A549 (cell line): ENCODE measurements around the gene ZNRF2. TPM values are rescaled to one million over a fixed set of nuclear protein-coding genes. Genes with fewer than 3 reads are reported as not detected.

Experiments used
- ATAC-seq, 2 experiments: fragments of 200-7000 bp in 1 of 2; fragments of >200 bp in 1 of 2; cut with Nextera tagmentation in 1 of 2; cut with Tn5 transposase in 1 of 2; 3 replicates each; pipeline versions ENCODE4 v1.8.0 to v1.9.1; 2018 to 2020; ENCODE audit warnings: mild to moderate bottlenecking in 1 of 2, moderate library complexity in 1 of 2
- CTCF ChIA-PET: fragments of 300-600 bp; sonication (Branson Sonifier 250); formaldehyde crosslinking; extraction: SDS; loops from one replicate; lab custom pipeline; 2021; ENCODE audit warnings: antibody characterized with exemption, inconsistent platforms; lab: Yijun Ruan, JAX
- POLR2A ChIA-PET: fragments of 350-600 bp; formaldehyde crosslinking; extraction: SDS; loops from one replicate; lab custom pipeline; 2021; ENCODE audit warnings: antibody characterized with exemption, inconsistent platforms; lab: Yijun Ruan, JAX
- DNase-seq, 2 experiments: peaks; one replicate each; pipeline versions ENCODE4 v3.0.0 to v3.0.0-alpha.2; 2011 to 2016; ENCODE audit warnings: low read depth in 1 of 2, low spot score in 1 of 2
- FAIRE-seq: peaks from 2 replicates; lab custom pipeline; 2011; peaks lifted over from hg19 to GRCh38; lab: Jason Lieb, UNC
- H3K27ac ChIP-seq, 2 experiments: fragments of >200 bp; sonication (Bioruptor Twin); formaldehyde crosslinking; 3 replicates each; pipeline ENCODE4 v1.5.1; 2016 to 2017
- H3K4me1 ChIP-seq: fragments of >200 bp; sonication (Bioruptor Twin); formaldehyde crosslinking; 3 replicates; pipeline ENCODE4 v1.6.1; 2016
- H3K4me2 ChIP-seq: fragments of >200 bp; sonication (Bioruptor Twin); formaldehyde crosslinking; 3 replicates; pipeline ENCODE4 v1.6.1; 2016
- H3K4me3 ChIP-seq: fragments of >200 bp; sonication (Bioruptor Twin); formaldehyde crosslinking; 3 replicates; pipeline ENCODE4 v1.5.1; 2016
- H3K9me3 ChIP-seq: fragments of >200 bp; sonication (Bioruptor Twin); formaldehyde crosslinking; 3 replicates; pipeline ENCODE4 v1.6.1; 2016
- CEBPB ChIP-seq, 2 experiments: fragments of >200 bp in 1 of 2; sonication (Bioruptor Twin) in 1 of 2; formaldehyde crosslinking in 1 of 2; IDR thresholded peaks; 2 replicates each; pipeline ENCODE4 v1.6.1; 2012 to 2016
- CHD2 ChIP-seq: fragments of 150-350 bp; IDR thresholded peaks from 2 replicates; pipeline ENCODE4 v1.6.1; 2014; ENCODE audit warnings: low read length; ENCODE audit not compliant: partially characterized antibody
- EHF ChIP-seq: fragments of 250-450 bp; sonication (Bioruptor Pico); IDR thresholded peaks from 2 replicates; pipeline ENCODE4 v1.5.0; 2020; ENCODE audit warnings: mild to moderate bottlenecking
- EHMT2 ChIP-seq: fragments of 200-600 bp; sonication (generic); IDR thresholded peaks from 2 replicates; pipeline ENCODE4 v1.6.1; 2016; ENCODE audit warnings: antibody characterized with exemption, low read depth, mild to moderate bottlenecking, moderate library complexity
- EP300 ChIP-seq, 2 experiments: fragments of >200 bp; sonication (Bioruptor Twin); formaldehyde crosslinking; IDR thresholded peaks; 2 replicates in 1 of 2; 3 replicates in 1 of 2; pipeline ENCODE4 v1.6.1; 2016 to 2017
- FOSL2 ChIP-seq, 2 experiments: fragments of 450-650 bp in 1 of 2; fragments of >200 bp in 1 of 2; sonication (Bioruptor Twin) in 1 of 2; formaldehyde crosslinking; IDR thresholded peaks; 2 replicates each; pipeline versions ENCODE4 v1.5.0 to v1.6.1; 2016 to 2020; ENCODE audit warnings: mild to moderate bottlenecking in 1 of 2, moderate library complexity in 1 of 2
- FOXS1 ChIP-seq: fragments of 250-450 bp; sonication (Bioruptor Pico); IDR thresholded peaks from 2 replicates; pipeline ENCODE4 v1.5.0; 2020; ENCODE audit warnings: mild to moderate bottlenecking, moderate library complexity
- GATA3 ChIP-seq: IDR thresholded peaks from 2 replicates; pipeline ENCODE4 v1.6.1; 2012; ENCODE audit warnings: borderline replicate concordance
- HDAC2 ChIP-seq: fragments of 200-600 bp; sonication (generic); IDR thresholded peaks from 2 replicates; pipeline ENCODE4 v1.6.1; 2016
- HEYL ChIP-seq: fragments of 250-450 bp; sonication (Bioruptor Pico); IDR thresholded peaks from 2 replicates; pipeline ENCODE4 v1.8.0; 2021; ENCODE audit warnings: mild to moderate bottlenecking, moderate library complexity
- HOXB13 ChIP-seq: fragments of 250-450 bp; sonication (Bioruptor Pico); IDR thresholded peaks from 2 replicates; pipeline ENCODE4 v1.5.0; 2020; ENCODE audit warnings: low read depth, mild to moderate bottlenecking, moderate library complexity
- JUNB ChIP-seq: fragments of >200 bp; sonication (Bioruptor Twin); formaldehyde crosslinking; IDR thresholded peaks from 2 replicates; pipeline ENCODE4 v1.6.1; 2016
- KDM5A ChIP-seq: fragments of 200-600 bp; sonication (generic); IDR thresholded peaks from 2 replicates; pipeline ENCODE4 v1.6.1; 2016; ENCODE audit warnings: antibody characterized with exemption, mild to moderate bottlenecking
- MYC ChIP-seq: IDR thresholded peaks from 2 replicates; pipeline ENCODE4 v1.6.1; 2012; ENCODE audit warnings: mild to moderate bottlenecking, inconsistent platforms, low read length, improper control_type of control experiment, borderline replicate concordance
- NR3C1 ChIP-seq: fragments of >200 bp; sonication (Bioruptor Twin); formaldehyde crosslinking; IDR thresholded peaks from 3 replicates; pipeline ENCODE4 v1.6.1; 2017
- PBX3 ChIP-seq: IDR thresholded peaks from 2 replicates; pipeline ENCODE4 v1.6.1; 2012
- POLR2A ChIP-seq: IDR thresholded peaks from 2 replicates; pipeline ENCODE4 v1.6.1; 2012; ENCODE audit warnings: mild to moderate bottlenecking, low read length
- POLR2AphosphoS2 ChIP-seq: conservative IDR thresholded peaks from 2 replicates; pipeline ENCODE4 v1.6.1; 2012; ENCODE audit warnings: low read length, improper control_type of control experiment, inconsistent platforms
- RAD21 ChIP-seq, 2 experiments: fragments of >200 bp in 1 of 2; sonication (Bioruptor Twin) in 1 of 2; formaldehyde crosslinking in 1 of 2; IDR thresholded peaks in 1 of 2; conservative IDR thresholded peaks in 1 of 2; 2 replicates in 1 of 2; 3 replicates in 1 of 2; pipeline ENCODE4 v1.6.1; 2012 to 2018; ENCODE audit warnings: inconsistent platforms in 1 of 2
- RARB ChIP-seq: fragments of 250-450 bp; sonication (Bioruptor Pico); IDR thresholded peaks from 2 replicates; pipeline ENCODE4 v1.8.0; 2021; ENCODE audit warnings: mild to moderate bottlenecking, moderate library complexity
- RCOR1 ChIP-seq: fragments of 150-350 bp; IDR thresholded peaks from 2 replicates; pipeline ENCODE4 v1.6.1; 2014; ENCODE audit warnings: antibody characterized with exemption, low read length, low read depth
- RFX5 ChIP-seq: fragments of 450-650 bp; IDR thresholded peaks from 2 replicates; pipeline ENCODE4 v1.7.1; 2014; ENCODE audit warnings: antibody characterized with exemption, mild to moderate bottlenecking, moderate library complexity
- RNF2 ChIP-seq: fragments of 200-600 bp; sonication (generic); IDR thresholded peaks from 2 replicates; pipeline ENCODE4 v1.6.1; 2016; ENCODE audit warnings: low read depth, mild to moderate bottlenecking, antibody characterized with exemption, moderate library complexity, borderline replicate concordance
- ZFP36 ChIP-seq: fragments of 450-650 bp; IDR thresholded peaks from 2 replicates; pipeline ENCODE4 v1.6.1; 2014; ENCODE audit warnings: borderline replicate concordance; ENCODE audit not compliant: partially characterized antibody
- ZNF302 ChIP-seq: fragments of 250-450 bp; sonication (Bioruptor Pico); IDR thresholded peaks from 2 replicates; pipeline ENCODE4 v1.9.0; 2021; ENCODE audit warnings: inconsistent platforms, mild to moderate bottlenecking, moderate library complexity
- ZSCAN20 ChIP-seq: fragments of 250-450 bp; sonication (Bioruptor Pico); IDR thresholded peaks from 2 replicates; pipeline ENCODE4 v1.8.0; 2022; ENCODE audit warnings: mild to moderate bottlenecking, moderate library complexity
- WGBS: methylation state at CpG from one replicate; pipeline ENCODE4 v1.1.6; 2017; ENCODE audit errors: missing lambda C conversion rate; 5-methylcytosine and 5-hydroxymethylcytosine counted together
- polyA plus RNA-seq, 4 experiments: library from polyadenylated mRNA; depleted of rRNA in 3 of 4; stranded (reverse); fragments of >200 nt; fragmentation: RNase III in 1 of 4; extraction: RNeasy Plus Mini Kit Qiagen cat#74134 plus additional on column Dnase treatment in 1 of 4; gene quantifications; 2 replicates in 3 of 4; 3 replicates in 1 of 4; pipeline ENCODE4 v1.2.3, GENCODE V29; 2011 to 2017

ZNRF2 gene
- polyA plus RNA-seq, 2 of the 4 experiments (the other 2 are of a cell fraction) = 5.9 to 11.4 TPM

GRCh38 chr7:30278849-30279652, 5.3 kb upstream of the ZNRF2 start:
- Histone ChIP-seq H3K27ac (no peak overlapping the region), H3K9me3 (no peaks in the 10 kb centered on the region), H3K4me1 (peaks cover 4% of the 10 kb centered on the region; the same call in 2 of the 3 replicates), H3K4me3 (no peak overlapping the region), H3K4me2 (no peak overlapping the region)
- ChIA-PET POLR2A (no interaction called here), CTCF (interaction anchor here (0.9 to 9.7 kb wide), 7 partner anchors 116 to 461 kb away, joined by 3 to 107 read pairs (median 4); no protein-coding TSS in a partner anchor)
- ATAC-seq = no peak
- no peak for DNase-seq
- TF ChIP-seq RAD21 (conservative IDR thresholded peaks at IDR 0.05 in 1 of 2, IDR thresholded peaks at IDR 0.05 in 1 of 2) (no peak), POLR2AphosphoS2 (no peak), CEBPB (IDR thresholded peaks at IDR 0.05) (no peak), EHMT2 (no peak), RCOR1 (no peak), POLR2A (no peak), FOSL2 (IDR thresholded peaks at IDR 0.05) (no peak), FOSL2 (CRISPR knock-in tag; IDR thresholded peaks at IDR 0.05) (no peak), MYC (no peak), RNF2 (no peak), KDM5A (no peak), RARB (no peak), PBX3 (no peak), EP300 (IDR thresholded peaks at IDR 0.05) (no peak)
- FAIRE-seq = no peak
- WGBS = 81% methylated on average over 8 of the region's 8 CpGs

GRCh38 chr7:30279653-30279904, 4.8 kb upstream of the ZNRF2 start:
- TF ChIP-seq ZNF302 (CRISPR knock-in tag) (no peak), NR3C1 (no peak), PBX3 (no peak), CHD2 (no peak), JUNB (no peak), ZSCAN20 (CRISPR knock-in tag) (no peak), KDM5A (no peak), HDAC2 (no peak), HOXB13 (CRISPR knock-in tag) (no peak), EHF (no peak), RFX5 (no peak), FOXS1 (CRISPR knock-in tag) (no peak), HEYL (no peak), RNF2 (no peak), EHMT2 (no peak), GATA3 (no peak), ZFP36 (no peak)
- no peaks in the 10 kb centered on the region for H3K9me3 ChIP-seq
- WGBS = 59% methylated on average over 2 of the region's 2 CpGs
- ATAC-seq (no peak), DNase-seq (no peak), FAIRE-seq (no peak)
- H3K4me1 ChIP-seq = peaks cover 4% of the 10 kb centered on the region; the same call in 2 of the 3 replicates
- POLR2A ChIA-PET = no interaction called here
- no peak overlapping the region for H3K4me2 ChIP-seq
- CTCF ChIA-PET = interaction anchor here (0.6 to 9.7 kb wide), 7 partner anchors 117 to 1912 kb away, joined by 3 to 107 read pairs (median 4); no protein-coding TSS in a partner anchor
- H3K27ac ChIP-seq = no peak overlapping the region
- no peak overlapping the region for H3K4me3 ChIP-seq
